GM12878 (cell line): ENCODE results near the gene COA3. TPM values are rescaled to one million over a fixed set of nuclear protein-coding genes. Genes with fewer than 3 reads are reported as not detected.

ENCODE experiments used
- CHD4 ChIP-seq: fragments of 200-600 bp; sonication (generic); IDR thresholded peaks from 2 replicates; pipeline ENCODE4 v1.6.1; 2016; ENCODE audit warnings: mild to moderate bottlenecking
- FOXM1 ChIP-seq: IDR thresholded peaks from 2 replicates; pipeline ENCODE4 v1.6.1; 2012; ENCODE audit warnings: low read depth, mild to moderate bottlenecking, inconsistent platforms, low read length, moderate library complexity
- GABPA ChIP-seq: IDR thresholded peaks from 2 replicates; pipeline ENCODE4 v1.6.1; 2014; ENCODE audit warnings: antibody characterized with exemption, low read depth, mild to moderate bottlenecking, inconsistent platforms
- HCFC1 ChIP-seq: fragments of 150-350 bp; IDR thresholded peaks from 2 replicates; pipeline ENCODE4 v1.6.1; 2014; ENCODE audit warnings: low read length
- IKZF1 ChIP-seq: fragments of 450-650 bp; conservative IDR thresholded peaks from 2 replicates; pipeline ENCODE4 v1.6.1; 2017; ENCODE audit warnings: antibody characterized with exemption, mild to moderate bottlenecking
- IRF4 ChIP-seq: IDR thresholded peaks from 2 replicates; pipeline ENCODE4 v1.6.1; 2011; ENCODE audit warnings: low read depth, low read length
- JUNB ChIP-seq: IDR thresholded peaks from 2 replicates; pipeline ENCODE4 v1.6.1; 2016; ENCODE audit warnings: antibody characterized with exemption, mild to moderate bottlenecking
- MEF2A ChIP-seq: IDR thresholded peaks from 2 replicates; pipeline ENCODE4 v1.6.1; 2011; ENCODE audit warnings: low read depth, mild to moderate bottlenecking, low read length, moderate library complexity; ENCODE audit not compliant: insufficient read depth
- MYB ChIP-seq: fragments of 150-350 bp; IDR thresholded peaks from 2 replicates; pipeline ENCODE4 v1.6.1; 2014; ENCODE audit warnings: mild to moderate bottlenecking, low read depth, low read length, borderline replicate concordance
- NFXL1 ChIP-seq: fragments of 450-650 bp; IDR thresholded peaks from 2 replicates; pipeline ENCODE4 v1.6.1; 2017; ENCODE audit warnings: antibody characterized with exemption, mild to moderate bottlenecking, borderline replicate concordance
- PAX8 ChIP-seq: fragments of 450-650 bp; IDR thresholded peaks from 2 replicates; pipeline ENCODE4 v1.6.1; 2017; ENCODE audit warnings: mild to moderate bottlenecking, moderate library complexity
- PML ChIP-seq: IDR thresholded peaks from 2 replicates; pipeline ENCODE4 v1.6.1; 2012; ENCODE audit warnings: low read length, inconsistent platforms
- RAD51 ChIP-seq: fragments of 450-650 bp; IDR thresholded peaks from 2 replicates; pipeline ENCODE4 v1.6.1; 2016; ENCODE audit warnings: moderate library complexity, mild to moderate bottlenecking, inconsistent platforms
- RB1 ChIP-seq: fragments of 450-650 bp; formaldehyde crosslinking; IDR thresholded peaks from 2 replicates; pipeline ENCODE4 v1.6.1; 2017; ENCODE audit warnings: mild to moderate bottlenecking, borderline replicate concordance
- RELA ChIP-seq: fragments of 450-650 bp; IDR thresholded peaks from 2 replicates; pipeline ENCODE4 v1.8.0; 2014; ENCODE audit warnings: borderline replicate concordance; ENCODE audit not compliant: partially characterized antibody
- RELB ChIP-seq: fragments of 450-650 bp; IDR thresholded peaks from 2 replicates; pipeline ENCODE4 v1.6.1; 2017; ENCODE audit warnings: low read depth, mild to moderate bottlenecking, moderate library complexity
- RFX5 ChIP-seq: IDR thresholded peaks from 2 replicates; pipeline ENCODE4 v1.6.1; 2011; ENCODE audit warnings: low read depth, low read length, improper control_type of control experiment
- SMARCA5 ChIP-seq: fragments of 450-650 bp; IDR thresholded peaks from 2 replicates; pipeline ENCODE4 v1.6.1; 2017; ENCODE audit warnings: mild to moderate bottlenecking
- TAF1 ChIP-seq: IDR thresholded peaks from 2 replicates; pipeline ENCODE4 v1.6.1; 2011; ENCODE audit warnings: mild to moderate bottlenecking, low read depth, low read length, borderline replicate concordance
- TARDBP ChIP-seq: IDR thresholded peaks from 2 replicates; pipeline ENCODE4 v1.6.1; 2016; ENCODE audit warnings: borderline replicate concordance
- ZBTB4 ChIP-seq: fragments of 450-650 bp; formaldehyde crosslinking; IDR thresholded peaks from 2 replicates; pipeline ENCODE4 v1.4.0; 2022; ENCODE audit warnings: mild to moderate bottlenecking, moderate library complexity
- ZNF207 ChIP-seq: fragments of 450-650 bp; IDR thresholded peaks from 2 replicates; pipeline ENCODE4 v1.6.1; 2014; ENCODE audit warnings: antibody characterized with exemption, mild to moderate bottlenecking, borderline replicate concordance
- ZNF687 ChIP-seq: fragments of 450-650 bp; IDR thresholded peaks from 2 replicates; pipeline ENCODE4 v1.6.1; 2017; ENCODE audit warnings: mild to moderate bottlenecking, moderate library complexity
- polyA plus RNA-seq, 11 experiments: library from polyadenylated mRNA; depleted of rRNA in 4 of 11; unstranded in 6 of 11; stranded (reverse) in 5 of 11; fragments of >200 nt; fragmentation: Nextera tagmentation in 4 of 11; fragmentation: Illumina TruSeq in 1 of 11; extraction: Ambion mirVana in 4 of 11; extraction: Trizol in 1 of 11; gene quantifications; 1 replicate in 1 of 11; 2 replicates in 10 of 11; pipeline versions ENCODE4 v1.2.1 to v1.2.3, GENCODE V29; 2011 to 2016; ENCODE audit warnings: inconsistent platforms in 2 of 11, missing spikeins in 2 of 11, low read depth in 1 of 11
- total RNA-seq, 4 experiments: library from RNA; depleted of rRNA in 3 of 4; stranded (reverse); fragments of >200 nt in 3 of 4; fragmentation: Illumina TruSeq in 1 of 4; extraction: Trizol in 1 of 4; gene quantifications; 2 replicates each; pipeline versions ENCODE4 v1.2.1 to v1.2.3, GENCODE V29; 2013 to 2021

COA3 gene
- total and polyA plus RNA-seq, 10 of the 15 experiments (the other 5 are each of a cell fraction or from before 2014, with no cell fraction given), result 45.2 to 161 (median 64.6) TPM

- TF ChIP-seq ZNF687 (0 out of 2 replicates have a peak, but pooled peaks have one; percentile 27), TARDBP (peak; percentile 83), RB1 (peak; percentile 70), ZBTB4 (no peak), RAD51 (no peak), ZNF207 (no peak; the same call in 1 of the 2 replicates), RELB (peak; percentile 77; the same call in 1 of the 2 replicates), HCFC1 (peak; percentile 93), IRF4 (0 out of 2 replicates have a peak, but pooled peaks have one; percentile 29), CHD4 (no peak), JUNB (no peak), FOXM1 (no peak), MYB (no peak), MEF2A (no peak), RFX5 (no peak), NFXL1 (no peak), SMARCA5 (0 out of 2 replicates have a peak, but pooled peaks have one; percentile 46), PML (no peak), RELA (no peak), PAX8 (no peak), TAF1 (0 out of 2 replicates have a peak, but pooled peaks have one; percentile 64), GABPA (no peak), IKZF1 (peak; percentile 91)
Observed at GRCh38 chr17:42798383-42799380, at the start of gene COA3, which contains the start of gene CNTD1 (continued).
